ENCODE measurements around the gene LMNTD1.
"Not testable (repeated sequence)": the region's sequence is repeated elsewhere in the genome, so short reads cannot be mapped to it uniquely, and the experiment has no call there.

The LMNTD1 gene

GRCh38 chr12:25426821-25427220, 126.3 kb downstream of the LMNTD1 start:
- not testable (repeated sequence) for DNase-seq

Measured in CD4-positive, alpha-beta T cell treated with Interleukin-10 for 1 hour (primary cell).